CD14-positive monocyte (primary cell): ENCODE measurements around the gene GNS. TPM values are rescaled to one million over a fixed set of nuclear protein-coding genes. Genes with fewer than 3 reads are reported as not detected.
A peak's percentile ranks its signal among the peaks of the same experiment; 100 is the strongest.

Experiments used
- DNase-seq, 3 donors: peaks; one replicate each; pipeline ENCODE4 v3.0.0-alpha.2; 2011 to 2022
- H2AFZ ChIP-seq: 2 replicates; pipeline ENCODE4 v1.6.0; 2012; ENCODE audit warnings: mild to moderate bottlenecking, low read depth, low read length, inconsistent platforms; ENCODE audit not compliant: insufficient read depth, poor library complexity, severe bottlenecking
- H3K27ac ChIP-seq, 2 donors: 1 replicate in 1 of 2; 2 replicates in 1 of 2; pipeline ENCODE4 v1.5.1; 2012 to 2013; ENCODE audit warnings: low read length in 2 of 2, control low read depth in 1 of 2, inconsistent platforms in 1 of 2, low read depth in 1 of 2, mild to moderate bottlenecking in 1 of 2
- H3K27me3 ChIP-seq, 2 donors: one replicate each; pipeline versions ENCODE4 v1.6.0 to v1.6.1; 2011 to 2013; ENCODE audit warnings: low read length in 2 of 2; ENCODE audit not compliant: control insufficient read depth in 2 of 2, insufficient read depth in 2 of 2
- H3K36me3 ChIP-seq, 2 donors: replicated peaks in 1 of 2; 1 replicate in 1 of 2; 2 replicates in 1 of 2; pipeline versions ENCODE4 v1.5.1 to v1.6.1; 2012 to 2013; ENCODE audit warnings: low read length in 2 of 2, control low read depth in 1 of 2, inconsistent platforms in 1 of 2, mild to moderate bottlenecking in 1 of 2; ENCODE audit not compliant: insufficient read depth in 2 of 2, control insufficient read depth in 1 of 2
- H3K4me1 ChIP-seq, 2 donors: 1 replicate in 1 of 2; 2 replicates in 1 of 2; pipeline versions ENCODE4 v1.5.1 to v1.6.1; 2012 to 2013; ENCODE audit warnings: low read length in 2 of 2, control low read depth in 1 of 2, inconsistent platforms in 1 of 2, mild to moderate bottlenecking in 1 of 2, moderate library complexity in 1 of 2; ENCODE audit not compliant: insufficient read depth in 2 of 2, control insufficient read depth in 1 of 2
- H3K4me2 ChIP-seq: replicated peaks from 2 replicates; pipeline ENCODE3; 2012; ENCODE audit warnings: low read length, moderate library complexity, mild to moderate bottlenecking; ENCODE audit not compliant: poor library complexity, severe bottlenecking; ENCODE audit errors: extremely low read depth
- H3K4me3 ChIP-seq, 3 experiments: fragments of 200-600 bp in 1 of 3; sonication (generic) in 1 of 3; replicated peaks in 1 of 3; 1 replicate in 2 of 3; 2 replicates in 1 of 3; pipeline ENCODE4 v1.5.1; 2011 to 2013; ENCODE audit warnings: low read length in 3 of 3, mild to moderate bottlenecking in 3 of 3, control low read depth in 2 of 3, low read depth in 2 of 3, inconsistent platforms in 1 of 3, moderate library complexity in 1 of 3
- H3K79me2 ChIP-seq: 2 replicates; pipeline ENCODE4 v1.6.0; 2012; ENCODE audit warnings: mild to moderate bottlenecking, control low read depth, inconsistent platforms, low read length, moderate library complexity; ENCODE audit not compliant: insufficient read depth
- H3K9ac ChIP-seq: 2 replicates; pipeline ENCODE4 v1.6.0; 2017; ENCODE audit warnings: low read length, mild to moderate bottlenecking; ENCODE audit not compliant: insufficient read depth, poor library complexity, severe bottlenecking
- H3K9me3 ChIP-seq, 2 donors: replicated peaks in 1 of 2; 1 replicate in 1 of 2; 2 replicates in 1 of 2; pipeline versions ENCODE4 v1.5.1 to v1.6.1; 2012 to 2013; ENCODE audit warnings: low read length in 2 of 2, control low read depth in 1 of 2; ENCODE audit not compliant: control insufficient read depth in 1 of 2, insufficient read depth in 1 of 2
- H4K20me1 ChIP-seq: 2 replicates; pipeline ENCODE4 v1.6.0; 2012; ENCODE audit warnings: mild to moderate bottlenecking, low read length, control low read depth, moderate library complexity; ENCODE audit not compliant: insufficient read depth
- H3K27ac Mint-ChIP-seq, 7 donors: one replicate each; pipeline ENCODE4 v1.8.0; 2020; ENCODE audit warnings: mild to moderate bottlenecking in 7 of 7, mixed read lengths in 7 of 7, moderate library complexity in 6 of 7, inconsistent platforms in 2 of 7
- H3K27me3 Mint-ChIP-seq, 3 donors: one replicate each; pipeline ENCODE4 v1.8.0; 2021 to 2022; ENCODE audit warnings: low read depth in 3 of 3, mild to moderate bottlenecking in 3 of 3, mixed read lengths in 3 of 3, moderate library complexity in 3 of 3, inconsistent platforms in 1 of 3
- H3K36me3 Mint-ChIP-seq, 2 donors: one replicate each; pipeline ENCODE4 v1.8.0; 2020; ENCODE audit warnings: mixed read lengths in 2 of 2, inconsistent platforms in 1 of 2, mild to moderate bottlenecking in 1 of 2
- H3K4me1 Mint-ChIP-seq: one replicate; pipeline ENCODE4 v1.8.0; 2020; ENCODE audit warnings: mild to moderate bottlenecking, mixed read lengths
- H3K4me3 Mint-ChIP-seq, 2 donors: one replicate each; pipeline ENCODE4 v1.8.0; 2020; ENCODE audit warnings: mild to moderate bottlenecking in 2 of 2, mixed read lengths in 2 of 2, moderate library complexity in 1 of 2
- H3K9me3 Mint-ChIP-seq, 7 donors: one replicate each; pipeline ENCODE4 v1.8.0; 2020 to 2022; ENCODE audit warnings: mixed read lengths in 7 of 7, mild to moderate bottlenecking in 6 of 7, moderate library complexity in 6 of 7, inconsistent platforms in 2 of 7
- WGBS: methylation state at CpG from one replicate; pipeline ENCODE4 v1.1.5; 2013; ENCODE audit warnings: missing lambda C conversion rate; ENCODE audit not compliant: insufficient coverage; 5-methylcytosine and 5-hydroxymethylcytosine counted together
- intact Hi-C, 2 donors: fragments of 100-400 bp; cut with micrococcal nuclease; formaldehyde crosslinking; loops; one replicate each; pipeline versions ENCODE4 v1.15.0 to v1.15.1; 2023
- polyA plus RNA-seq, 3 donors: library from polyadenylated mRNA; depleted of rRNA in 1 of 3; unstranded in 2 of 3; stranded (reverse) in 1 of 3; fragments of 300-500 nt in 2 of 3; fragments of >200 nt in 1 of 3; fragmentation: Illumina TruSeq in 2 of 3; gene quantifications; 1 replicate in 2 of 3; 2 replicates in 1 of 3; pipeline ENCODE4 v1.2.3, GENCODE V29; 2012 to 2021
- TF ChIP-seq, protein P1 (sequence below): fragments of 200-600 bp; IDR thresholded peaks from one replicate; pipeline ENCODE4 v1.8.0; 2022; ENCODE audit warnings: antibody characterized with exemption, mild to moderate bottlenecking

Gene GNS
- polyA plus RNA-seq, 3 donors, result 103 to 274 (median 203) TPM

DNA sequence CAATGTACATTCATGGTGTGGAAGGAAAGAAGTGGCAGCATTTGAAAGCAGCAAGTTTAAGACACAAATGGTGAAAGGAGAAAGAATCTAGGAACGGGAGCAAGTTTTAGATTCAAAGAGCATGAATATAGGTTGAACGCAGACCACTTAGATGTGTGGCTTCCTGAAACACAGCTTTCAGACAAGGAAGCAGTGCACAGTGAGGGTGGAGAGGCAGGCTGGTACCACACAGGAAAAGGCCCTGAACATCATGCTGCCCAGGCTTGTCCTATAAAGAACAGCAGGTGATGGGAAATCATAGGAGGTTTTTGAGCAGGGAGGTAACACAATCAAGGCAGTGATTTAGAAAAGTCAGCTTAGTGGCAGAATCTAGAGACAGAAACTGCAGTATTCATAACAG, 35.6 kb downstream of the GNS start:
- Histone ChIP-seq H3K4me3 (no peak overlapping the region), H3K79me2 (no peaks in the 10 kb centered on the region), H3K4me1 (peaks cover 2% of the 10 kb centered on the region in 2 donors), H3K9ac (no peak overlapping the region), H3K4me2 (no peak overlapping the region), H3K27ac (peak overlapping the region in 1 of 2 donors; percentile 23), H2AFZ (no peak overlapping the region), H3K36me3 (peaks cover 86 to 97% of the 10 kb centered on the region in 2 donors), H4K20me1 (peaks cover 6% of the 10 kb centered on the region), H3K27me3 (no peaks in the 10 kb centered on the region), H3K9me3 (no peaks in the 10 kb centered on the region)
- no peak for DNase-seq
- H3K36me3 Mint-ChIP-seq, result peaks cover 82 to 94% of the 10 kb centered on the region in 2 donors
- peaks cover under 1% of the 10 kb centered on the region for H3K4me1 Mint-ChIP-seq
- H3K27me3 Mint-ChIP-seq, result peaks cover 0 to 1% (median 0%) of the 10 kb centered on the region in 3 donors
- no peaks in the 10 kb centered on the region for H3K9me3 Mint-ChIP-seq
- peak overlapping the region in 1 of 7 donors; percentile 31 for H3K27ac Mint-ChIP-seq
- intact Hi-C loops, result no loop called here
- WGBS, result 100% methylated on average over 2 of the region's 2 CpGs
- no peak overlapping the region for H3K4me3 Mint-ChIP-seq
- TF ChIP-seq, protein P1, sequence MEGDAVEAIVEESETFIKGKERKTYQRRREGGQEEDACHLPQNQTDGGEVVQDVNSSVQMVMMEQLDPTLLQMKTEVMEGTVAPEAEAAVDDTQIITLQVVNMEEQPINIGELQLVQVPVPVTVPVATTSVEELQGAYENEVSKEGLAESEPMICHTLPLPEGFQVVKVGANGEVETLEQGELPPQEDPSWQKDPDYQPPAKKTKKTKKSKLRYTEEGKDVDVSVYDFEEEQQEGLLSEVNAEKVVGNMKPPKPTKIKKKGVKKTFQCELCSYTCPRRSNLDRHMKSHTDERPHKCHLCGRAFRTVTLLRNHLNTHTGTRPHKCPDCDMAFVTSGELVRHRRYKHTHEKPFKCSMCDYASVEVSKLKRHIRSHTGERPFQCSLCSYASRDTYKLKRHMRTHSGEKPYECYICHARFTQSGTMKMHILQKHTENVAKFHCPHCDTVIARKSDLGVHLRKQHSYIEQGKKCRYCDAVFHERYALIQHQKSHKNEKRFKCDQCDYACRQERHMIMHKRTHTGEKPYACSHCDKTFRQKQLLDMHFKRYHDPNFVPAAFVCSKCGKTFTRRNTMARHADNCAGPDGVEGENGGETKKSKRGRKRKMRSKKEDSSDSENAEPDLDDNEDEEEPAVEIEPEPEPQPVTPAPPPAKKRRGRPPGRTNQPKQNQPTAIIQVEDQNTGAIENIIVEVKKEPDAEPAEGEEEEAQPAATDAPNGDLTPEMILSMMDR, result no peak

DNA sequence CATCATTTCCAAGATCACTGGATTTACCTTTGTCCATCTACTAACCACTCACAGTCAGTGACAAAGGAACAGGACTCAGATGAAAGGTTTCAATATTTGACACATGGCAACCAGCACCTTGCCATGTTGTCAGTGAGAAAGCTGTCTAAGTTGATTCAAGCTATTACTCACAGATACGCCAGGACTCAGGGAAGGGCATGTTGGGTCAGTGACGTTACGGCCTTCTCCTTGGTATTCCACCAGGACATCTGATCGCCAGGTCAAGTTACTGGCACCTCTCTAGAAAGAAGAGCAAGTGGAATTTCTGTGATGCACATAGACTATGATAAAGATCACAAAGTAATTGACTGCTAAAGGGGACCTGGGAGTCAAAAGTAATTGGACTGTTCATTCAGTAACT, 36.4 kb downstream of the GNS start:
- no peak overlapping the region for H3K9ac ChIP-seq
- Mint-ChIP-seq H3K9me3 (no peaks in the 10 kb centered on the region), H3K4me1 (peaks cover 8% of the 10 kb centered on the region), H3K36me3 (peaks cover 81 to 90% of the 10 kb centered on the region in 2 donors), H3K27me3 (peaks cover 0 to 1% (median 0%) of the 10 kb centered on the region in 3 donors), H3K4me3 (no peak overlapping the region), H3K27ac (no peak overlapping the region)
- H3K79me2 ChIP-seq, result peaks cover 1% of the 10 kb centered on the region
- H3K4me3 ChIP-seq, result no peak overlapping the region
- intact Hi-C loops, result no loop called here
- DNase-seq, result no peak
- H4K20me1 ChIP-seq, result peaks cover 6% of the 10 kb centered on the region
- 100% methylated on average over 4 of the region's 4 CpGs for WGBS
- peaks cover 10% of the 10 kb centered on the region in 2 donors for H3K4me1 ChIP-seq
- H3K27ac ChIP-seq, result no peak overlapping the region
- TF ChIP-seq, protein P1, result no peak
- H3K27me3 ChIP-seq, result no peaks in the 10 kb centered on the region
- peaks cover 79 to 97% of the 10 kb centered on the region in 2 donors for H3K36me3 ChIP-seq
- H3K9me3 ChIP-seq, result no peaks in the 10 kb centered on the region
- H2AFZ ChIP-seq, result no peak overlapping the region
- no peak overlapping the region for H3K4me2 ChIP-seq
